Prostate gland (tissue), 2 donors: ENCODE results near the gene TMBIM1.

Experiments used
- POLR2A ChIP-seq: fragments of 450-650 bp; IDR thresholded peaks from one replicate; pipeline ENCODE4 v1.6.1; 2016; ENCODE audit warnings: antibody characterized with exemption, mild to moderate bottlenecking
- POLR2AphosphoS5 ChIP-seq: sonication (generic); formaldehyde crosslinking; IDR thresholded peaks from one replicate; pipeline ENCODE4 v1.6.1; 2017; ENCODE audit warnings: antibody characterized with exemption
- TF ChIP-seq, protein P1 (sequence below), 4 experiments: fragments of 200-600 bp in 2 of 4; fragments of 450-650 bp in 2 of 4; sonication (generic) in 2 of 4; IDR thresholded peaks; 1 replicate in 3 of 4; 2 replicates in 1 of 4; pipeline ENCODE4 v1.5.1; 2016 to 2019; ENCODE audit warnings: antibody characterized with exemption in 4 of 4, mild to moderate bottlenecking in 2 of 4, moderate library complexity in 2 of 4

DNA sequence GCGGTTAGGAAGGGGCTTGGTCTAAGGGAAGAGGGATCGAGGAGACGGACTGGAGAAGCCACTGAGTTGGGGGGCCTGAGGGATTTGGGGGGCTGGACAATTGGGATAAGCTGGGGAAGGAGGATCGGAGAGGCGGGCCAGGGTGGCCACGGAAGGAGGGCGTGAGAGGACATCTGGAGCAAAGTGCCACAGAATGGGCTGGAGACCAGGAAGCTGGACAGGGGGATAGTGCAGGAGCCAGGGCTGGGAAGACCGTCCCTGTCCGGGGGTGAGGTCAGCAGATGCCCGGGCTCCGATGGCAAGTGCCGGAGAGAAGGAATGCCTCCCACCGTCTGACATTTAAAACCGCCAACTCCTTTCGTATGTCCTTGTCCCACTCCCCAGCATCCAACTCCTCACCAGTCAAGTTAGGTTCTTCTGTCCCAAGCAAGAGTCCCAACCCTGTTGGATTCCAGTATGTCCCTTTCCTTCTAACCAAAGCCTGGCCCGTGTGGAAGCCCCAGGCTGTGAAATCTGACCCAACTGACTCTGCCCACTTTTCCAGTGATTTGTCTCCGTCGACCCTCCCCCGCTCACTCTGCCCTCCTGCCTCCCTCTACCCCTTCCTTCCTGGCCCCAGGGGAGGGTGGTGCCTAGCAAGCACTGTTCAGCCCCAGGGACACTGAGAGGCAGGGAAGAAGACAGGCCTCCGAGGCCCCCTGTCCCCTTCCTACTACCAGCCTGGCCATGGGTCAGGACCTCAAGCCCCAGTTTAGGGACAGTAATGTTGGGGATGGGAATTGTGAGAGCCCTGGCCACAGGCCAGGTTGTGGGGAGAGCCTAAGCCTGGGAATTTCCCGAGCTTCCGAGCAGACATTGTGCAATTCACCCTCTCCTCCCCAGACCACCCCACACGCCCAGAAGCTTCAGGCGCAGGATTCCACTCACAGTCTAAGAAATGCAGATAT is 31.5 kb upstream of the TMBIM1 start:
- TF ChIP-seq, protein P1, sequence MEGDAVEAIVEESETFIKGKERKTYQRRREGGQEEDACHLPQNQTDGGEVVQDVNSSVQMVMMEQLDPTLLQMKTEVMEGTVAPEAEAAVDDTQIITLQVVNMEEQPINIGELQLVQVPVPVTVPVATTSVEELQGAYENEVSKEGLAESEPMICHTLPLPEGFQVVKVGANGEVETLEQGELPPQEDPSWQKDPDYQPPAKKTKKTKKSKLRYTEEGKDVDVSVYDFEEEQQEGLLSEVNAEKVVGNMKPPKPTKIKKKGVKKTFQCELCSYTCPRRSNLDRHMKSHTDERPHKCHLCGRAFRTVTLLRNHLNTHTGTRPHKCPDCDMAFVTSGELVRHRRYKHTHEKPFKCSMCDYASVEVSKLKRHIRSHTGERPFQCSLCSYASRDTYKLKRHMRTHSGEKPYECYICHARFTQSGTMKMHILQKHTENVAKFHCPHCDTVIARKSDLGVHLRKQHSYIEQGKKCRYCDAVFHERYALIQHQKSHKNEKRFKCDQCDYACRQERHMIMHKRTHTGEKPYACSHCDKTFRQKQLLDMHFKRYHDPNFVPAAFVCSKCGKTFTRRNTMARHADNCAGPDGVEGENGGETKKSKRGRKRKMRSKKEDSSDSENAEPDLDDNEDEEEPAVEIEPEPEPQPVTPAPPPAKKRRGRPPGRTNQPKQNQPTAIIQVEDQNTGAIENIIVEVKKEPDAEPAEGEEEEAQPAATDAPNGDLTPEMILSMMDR (IDR thresholded peaks at IDR 0.05) = no peak
- TF ChIP-seq POLR2AphosphoS5 = no peak
- TF ChIP-seq POLR2A = no peak
